Right hindlimb (tissue), 1 donor: Measurements from ENCODE around the gene HSF5.
A peak's percentile ranks its signal among the peaks of the same experiment; 100 is the strongest.

Experiments used
- DNase-seq: peaks from one replicate; pipeline ENCODE4 v3.0.0-alpha.2; 2018

Gene HSF5

GRCh38 chr17:58476812-58477211 is 11.4 kb downstream of the HSF5 start:
- DNase-seq, result no peak

DNA sequence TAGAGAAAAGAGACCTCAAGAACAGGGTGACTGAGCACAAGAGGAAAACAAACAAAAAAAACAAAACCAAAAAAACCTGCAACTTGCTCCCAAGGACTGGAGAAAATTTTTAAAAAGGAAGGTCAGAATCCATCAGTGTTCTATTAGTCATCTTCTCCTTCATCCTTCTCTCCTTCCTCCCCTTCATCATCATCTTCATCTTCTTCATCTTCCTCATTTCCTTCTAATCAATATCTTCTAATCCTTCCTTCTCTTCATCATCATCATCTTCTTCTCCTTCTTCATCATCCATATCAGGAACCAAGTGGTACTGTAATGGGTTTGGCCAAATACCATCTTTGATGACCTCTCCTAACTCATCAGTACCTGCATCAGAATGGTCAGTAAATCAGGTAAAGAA is 12.2 kb downstream of the HSF5 start:
- DNase-seq, result no peak

GRCh38 chr17:58470356-58470755 is 17.9 kb downstream of the HSF5 start:
- DNase-seq, result no peak

DNA sequence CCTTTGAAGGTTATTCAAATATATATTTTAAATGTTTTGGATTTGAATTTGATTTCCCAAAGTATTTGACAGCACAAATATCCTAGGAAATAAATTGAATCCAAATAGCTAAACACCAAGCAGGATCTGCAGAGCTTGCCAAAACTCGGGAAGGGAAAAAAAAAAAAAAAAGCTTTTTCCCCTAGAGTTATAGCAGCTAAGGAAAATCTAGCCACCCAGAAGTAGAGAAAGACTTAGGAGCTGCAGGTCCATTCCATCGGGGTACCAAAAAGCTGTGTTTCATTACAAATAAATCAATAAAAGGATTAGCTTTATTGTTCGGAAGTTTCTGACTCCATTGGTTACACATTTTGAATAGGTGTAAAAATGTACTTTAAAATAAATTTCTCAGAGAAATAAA is 19.3 kb downstream of the HSF5 start:
- DNase-seq, result no peak

DNA sequence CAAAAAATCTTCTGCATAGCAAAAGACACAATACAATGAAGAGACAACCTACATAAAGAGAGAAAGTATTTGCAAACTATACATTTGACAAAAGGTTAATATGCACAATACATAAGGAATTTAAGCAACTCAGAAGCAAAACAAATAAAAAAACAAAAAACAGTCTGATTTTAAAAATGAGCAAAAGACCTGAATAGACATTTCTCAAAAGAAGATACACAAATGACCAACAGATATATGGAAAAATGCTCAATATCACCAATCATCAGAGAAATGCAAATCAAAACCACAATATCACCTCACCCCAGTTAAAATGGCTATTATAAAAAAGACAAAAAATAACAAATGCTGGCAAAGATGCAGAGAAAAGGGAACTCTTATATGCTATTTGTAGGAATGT is 32.7 kb downstream of the HSF5 start:
- no peak for DNase-seq

- DNase-seq, result no peak
Measured at GRCh38 chr17:58452738-58453137, 35.5 kb downstream of the HSF5 start.

GRCh38 chr17:58447039-58447975 is 40.9 kb downstream of the HSF5 start:
- DNase-seq, result peak; percentile 54

DNA sequence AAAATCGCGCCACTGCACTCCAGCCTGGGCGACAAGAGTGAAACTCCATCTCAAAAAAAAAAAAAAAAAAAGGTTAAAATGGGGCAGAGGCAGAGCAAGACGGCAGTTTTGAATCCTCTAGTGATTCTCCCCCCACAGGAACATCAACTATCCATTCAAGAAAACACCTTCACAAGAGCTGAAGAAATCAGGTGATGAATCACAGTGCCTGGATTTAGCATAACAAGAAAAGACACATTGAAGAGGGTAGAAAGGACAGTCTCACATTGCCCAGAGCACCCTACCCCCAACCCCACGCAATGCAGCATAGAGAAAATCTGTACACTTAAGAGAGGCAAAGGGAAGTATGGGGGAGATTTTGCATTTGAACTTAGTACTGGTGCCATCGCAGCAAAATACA is 42.1 kb downstream of the HSF5 start:
- DNase-seq, result no peak

DNA sequence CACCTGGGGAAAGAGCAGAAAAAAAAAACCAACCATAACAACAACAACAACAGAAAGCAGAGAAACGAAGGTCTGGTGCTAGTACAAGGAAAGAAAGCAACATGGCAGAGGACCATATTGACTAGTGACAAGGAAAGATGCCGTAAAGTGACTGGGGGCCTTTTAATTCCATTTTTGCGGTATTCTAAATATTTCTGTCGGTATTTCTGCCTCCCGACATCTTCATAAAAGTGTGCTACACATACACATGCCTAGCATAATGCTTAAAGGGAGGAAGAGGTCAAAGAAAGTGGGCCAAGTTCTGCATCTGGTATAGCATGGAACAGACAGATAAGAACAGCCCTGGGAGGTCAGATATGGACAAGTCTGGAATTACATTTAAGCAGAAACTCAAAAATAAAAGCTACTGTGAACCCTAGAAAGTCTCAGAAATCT is 51.4 kb downstream of the HSF5 start:
- no peak for DNase-seq

- no peak for DNase-seq
Measured at GRCh38 chr17:58436245-58436644, 52.0 kb downstream of the HSF5 start.

DNA sequence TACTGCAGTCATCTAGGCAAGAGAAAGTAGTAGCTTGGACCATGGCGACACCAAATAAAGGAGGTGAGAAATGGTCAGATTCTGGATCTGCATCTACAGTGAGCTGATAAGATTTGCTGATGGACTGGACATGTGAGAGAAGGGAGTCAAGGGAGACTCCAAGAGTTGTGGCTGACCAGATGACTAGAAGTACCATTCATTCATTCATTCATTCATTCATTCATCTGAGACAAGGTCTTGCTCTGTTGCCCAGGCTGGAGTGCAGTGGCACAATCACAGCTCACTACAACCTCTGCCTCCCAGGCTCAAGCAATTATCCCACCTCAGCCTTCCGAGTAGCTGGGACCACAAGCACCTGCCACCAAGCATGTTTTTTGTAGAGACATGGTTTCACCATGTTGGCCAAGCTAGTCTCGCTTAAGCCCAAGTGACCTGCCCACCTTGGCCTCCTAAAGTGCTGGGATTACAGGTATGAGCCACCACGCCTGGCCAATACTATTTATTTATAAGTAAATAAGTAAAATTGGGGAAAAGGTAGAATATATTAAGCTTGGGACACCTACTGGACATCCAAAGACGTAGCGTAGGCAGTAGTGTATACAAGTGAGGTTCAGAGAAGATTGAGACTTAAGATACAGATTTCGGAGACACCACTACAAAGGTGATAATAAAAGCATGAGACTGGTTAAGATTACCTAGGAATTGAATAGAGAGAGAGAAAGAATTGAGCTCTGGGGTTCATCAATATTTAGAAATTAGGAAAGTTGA is 55.2 kb downstream of the HSF5 start:
- DNase-seq, result no peak

GRCh38 chr17:58427807-58428206 is 60.4 kb downstream of the HSF5 start:
- no peak for DNase-seq

DNA sequence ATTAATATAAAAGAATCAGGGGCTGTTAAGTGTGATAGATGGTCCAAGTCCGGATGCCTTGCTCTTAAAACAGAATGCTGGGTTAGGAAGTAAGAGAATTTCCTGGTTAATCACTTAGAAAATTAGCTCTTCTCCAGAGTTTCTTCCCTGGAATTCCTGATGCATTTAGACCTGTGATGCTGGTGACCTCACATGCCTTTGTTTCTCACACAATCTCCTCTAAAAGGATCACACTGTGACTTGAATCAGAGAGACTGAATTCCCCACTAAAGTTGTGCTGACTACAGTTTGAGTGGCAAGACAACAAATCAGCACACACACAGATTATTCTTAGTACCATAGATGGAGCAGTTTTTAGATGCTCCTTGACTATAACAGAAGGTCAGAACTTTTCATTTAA is 66.5 kb downstream of the HSF5 start:
- no peak for DNase-seq

GRCh38 chr17:58420827-58421226 is 67.4 kb downstream of the HSF5 start:
- no peak for DNase-seq

DNA sequence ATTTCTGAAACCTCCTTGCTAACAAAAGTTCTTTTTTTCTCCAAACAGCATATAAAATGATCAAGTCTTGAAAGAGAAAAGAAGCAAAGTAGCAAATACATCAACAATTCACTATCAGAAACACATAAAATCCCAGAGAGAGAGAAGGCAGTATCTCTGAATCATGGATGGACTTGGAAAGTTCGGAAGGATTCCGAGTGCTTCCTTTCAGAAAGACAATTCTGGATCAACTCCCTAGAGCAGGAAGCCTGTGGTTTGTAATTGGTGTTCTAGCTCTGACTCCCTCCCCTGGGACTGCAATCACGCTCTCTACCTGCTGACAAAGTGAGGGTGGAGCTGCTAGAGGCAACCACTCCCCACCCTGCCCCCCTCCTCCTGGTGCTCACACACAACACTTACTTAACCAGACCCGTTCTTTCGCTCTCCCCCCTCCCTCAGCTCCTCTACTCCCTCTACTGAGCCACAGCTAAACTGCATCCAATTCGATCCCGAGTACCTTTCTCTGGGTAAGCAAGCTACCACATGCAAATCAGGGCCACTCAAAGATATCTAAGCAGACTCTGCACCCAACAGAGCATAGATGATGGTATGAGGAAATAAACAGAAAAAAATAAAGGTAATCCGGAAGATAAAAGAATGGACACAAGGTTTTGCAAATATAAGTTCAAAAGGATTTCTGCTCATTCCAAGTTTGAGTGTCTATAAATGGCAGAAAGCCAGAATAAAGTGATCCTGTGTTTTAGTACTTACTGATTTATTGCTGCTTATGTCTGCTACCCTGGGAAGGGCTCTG is 70.7 kb downstream of the HSF5 start, which contains the start of gene RNF43:
RNF43 (minus strand) TSS at position 235 of the 793 bp plus-strand sequence. CDS start 1,957 bp downstream, outside the sequence.
- DNase-seq, result peak; percentile 83

- no peak for DNase-seq
Measured at GRCh38 chr17:58416937-58417299, 71.3 kb downstream of the HSF5 start.

GRCh38 chr17:58416396-58416795 is 71.8 kb downstream of the HSF5 start:
- no peak for DNase-seq

- peak; percentile 13 for DNase-seq
Measured at GRCh38 chr17:58415371-58416055, 72.7 kb downstream of the HSF5 start.

GRCh38 chr17:58414596-58414997 is 73.6 kb downstream of the HSF5 start:
- DNase-seq, result no peak

- no peak for DNase-seq
Measured at GRCh38 chr17:58413684-58414083, 74.5 kb downstream of the HSF5 start.

GRCh38 chr17:58412961-58413586 is 75.1 kb downstream of the HSF5 start:
- DNase-seq, result no peak
